LNCaP clone FGC (cell line): ENCODE data around the gene ARID3A.

ENCODE experiments used
- DNase-seq: peaks from one replicate; pipeline ENCODE4 v3.0.0-alpha.2; 2011; ENCODE audit warnings: low read depth
- H3K4me3 ChIP-seq: 2 replicates; pipeline ENCODE4 v1.5.1; 2011; ENCODE audit warnings: mild to moderate bottlenecking, low read depth, low read length, control low read depth
- CTCF ChIP-seq: IDR thresholded peaks from 2 replicates; pipeline ENCODE4 v1.5.1; 2012; ENCODE audit warnings: mild to moderate bottlenecking; ENCODE audit not compliant: control insufficient read depth, insufficient read depth; ENCODE audit errors: extremely low read depth

ARID3A gene

GRCh38 chr19:1003283-1003682, 77.4 kb downstream of the ARID3A start:
- TF ChIP-seq CTCF = no peak
- H3K4me3 ChIP-seq = no peak overlapping the region
- DNase-seq = no peak

- no peak for DNase-seq
Measured at GRCh38 chr19:1004204-1004802, 78.5 kb downstream of the ARID3A start.

GRCh38 chr19:1004803-1005664, 79.2 kb downstream of the ARID3A start:
- no peak for DNase-seq
- TF ChIP-seq CTCF = no peak
- no peak overlapping the region for H3K4me3 ChIP-seq

More at GRCh38 chr19:1004204-1004802, 78.5 kb downstream of the ARID3A start:
- H3K4me3 ChIP-seq = no peak overlapping the region
- no peak for TF ChIP-seq CTCF

GRCh38 chr19:1006711-1007398, 81.0 kb downstream of the ARID3A start:
- DNase-seq = no peak
- no peak overlapping the region for H3K4me3 ChIP-seq
- no peak for TF ChIP-seq CTCF

GRCh38 chr19:1007399-1008251, 81.8 kb downstream of the ARID3A start:
- H3K4me3 ChIP-seq = no peak overlapping the region
- no peak for TF ChIP-seq CTCF
- no peak for DNase-seq

GRCh38 chr19:1008268-1009040, 82.6 kb downstream of the ARID3A start:
- no peak overlapping the region for H3K4me3 ChIP-seq
- DNase-seq = no peak
- TF ChIP-seq CTCF = no peak
